Body of pancreas (tissue), 4 donors: ENCODE data around the gene C16orf74. TPM values are rescaled to one million over a fixed set of nuclear protein-coding genes. Genes with fewer than 3 reads are reported as not detected.
A peak's percentile ranks its signal among the peaks of the same experiment; 100 is the strongest.

Experiments
- ATAC-seq: fragments of 150-250 bp; one replicate; pipeline ENCODE4 v1.9.1; 2016
- DNase-seq, 4 donors: peaks; one replicate each; pipeline ENCODE4 v3.0.0-alpha.2; 2019
- H3K27ac ChIP-seq, 4 donors: fragments of 200-600 bp; sonication (generic); 1 replicate in 3 of 4; 2 replicates in 1 of 4; pipeline versions ENCODE4 v1.5.1 to v1.6.1; 2016 to 2019; ENCODE audit warnings: mild to moderate bottlenecking in 1 of 4, mixed read lengths in 1 of 4, moderate library complexity in 1 of 4
- H3K27me3 ChIP-seq, 2 donors: fragments of 200-600 bp; sonication (generic); one replicate each; pipeline ENCODE4 v1.6.0; 2016; ENCODE audit warnings: mild to moderate bottlenecking in 1 of 2
- H3K36me3 ChIP-seq, 2 donors: fragments of 200-600 bp; sonication (generic); replicated peaks in 1 of 2; 2 replicates each; pipeline ENCODE4 v1.5.1; 2016; ENCODE audit warnings: low read depth in 2 of 2; ENCODE audit not compliant: insufficient read depth in 1 of 2
- H3K4me1 ChIP-seq: fragments of 200-600 bp; sonication (generic); one replicate; pipeline ENCODE4 v1.6.0; 2016
- H3K4me3 ChIP-seq, 2 donors: fragments of 200-600 bp; sonication (generic); 1 replicate in 1 of 2; 2 replicates in 1 of 2; pipeline ENCODE4 v1.5.1; 2016 to 2019
- H3K9me3 ChIP-seq, 3 donors: fragments of 200-600 bp; sonication (generic); 1 replicate in 2 of 3; 2 replicates in 1 of 3; pipeline ENCODE4 v1.5.1; 2016
- CTCF ChIP-seq, 7 experiments: fragments of 450-650 bp in 4 of 7; fragments of 200-600 bp in 3 of 7; sonication (generic) in 3 of 7; IDR thresholded peaks; one replicate each; pipeline ENCODE4 v1.5.1; 2016 to 2019; ENCODE audit warnings: antibody characterized with exemption in 7 of 7
- POLR2A ChIP-seq, 3 donors: fragments of 450-650 bp; IDR thresholded peaks; one replicate each; pipeline ENCODE4 v1.6.1; 2016; ENCODE audit warnings: antibody characterized with exemption in 3 of 3, mild to moderate bottlenecking in 2 of 3
- WGBS, 2 donors: methylation state at CpG; one replicate each; pipeline ENCODE4 v1.1.5; 2017; 5-methylcytosine and 5-hydroxymethylcytosine counted together
- intact Hi-C: fragments of 100-400 bp; cut with DNase I; formaldehyde crosslinking; loops from one replicate; pipeline ENCODE4 v1.15.1; 2023
- total RNA-seq, 2 donors: library from RNA; depleted of rRNA; stranded (reverse); fragments of >200 nt; gene quantifications; one replicate each; pipeline ENCODE4 v1.1.0, GENCODE V29; 2016

The C16orf74 gene
- total RNA-seq, 2 donors from 2014 or later: 1.0 to 5.9 TPM

GRCh38 chr16:85724936-85725335 lies 26.0 kb downstream of the C16orf74 start:
- no peak for DNase-seq
- intact Hi-C loops: no loop called here
- H3K27ac ChIP-seq: no peak overlapping the region
- no peaks in the 10 kb centered on the region for H3K27me3 ChIP-seq
- no peak for ATAC-seq
- H3K9me3 ChIP-seq: no peaks in the 10 kb centered on the region
- no peaks in the 10 kb centered on the region for H3K4me1 ChIP-seq
- H3K36me3 ChIP-seq: no peaks in the 10 kb centered on the region
- no peak for TF ChIP-seq POLR2A (IDR thresholded peaks at IDR 0.05)
- TF ChIP-seq CTCF (IDR thresholded peaks at IDR 0.05): no peak
- H3K4me3 ChIP-seq: no peak overlapping the region
- 86 to 89% methylated on average over 5 to 12 of the region's 12 CpGs for WGBS, 2 donors

DNA sequence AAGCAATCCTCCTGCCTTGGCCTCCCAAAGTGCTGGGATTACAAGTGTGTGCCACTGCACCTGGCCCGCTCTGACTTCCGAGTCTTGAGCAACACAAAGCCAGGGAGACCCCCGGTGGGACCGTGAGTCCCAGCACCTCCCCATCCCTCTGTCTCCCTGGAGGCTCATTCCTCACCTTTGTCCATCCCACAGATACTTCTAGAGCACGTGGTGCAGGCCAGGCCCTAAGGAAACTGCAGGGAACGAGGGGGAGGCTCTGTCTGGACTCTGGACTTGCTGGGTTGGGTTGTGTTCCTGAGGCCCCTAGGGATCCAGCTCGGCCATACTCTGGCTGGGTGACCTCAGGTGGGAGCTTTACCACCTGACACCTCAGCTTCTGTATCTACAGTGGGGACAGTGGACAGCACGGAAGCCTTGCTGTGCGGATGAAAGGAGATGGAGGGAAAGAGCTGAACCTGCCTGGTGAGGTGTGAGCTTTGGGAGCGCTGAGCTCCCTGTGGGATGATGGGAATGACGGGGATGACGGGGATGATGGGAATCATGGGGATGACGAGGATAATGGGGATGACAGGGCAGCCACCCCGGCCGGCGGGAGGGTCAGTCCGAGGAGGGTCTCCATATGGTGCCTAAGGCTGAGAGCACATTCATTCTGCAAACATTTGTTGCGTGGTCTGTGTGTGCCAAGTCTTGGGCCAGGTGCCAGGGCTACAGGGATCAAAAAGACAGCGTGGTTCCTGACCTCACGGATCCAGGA lies 26.6 kb downstream of the C16orf74 start:
- Histone ChIP-seq H3K27ac (no peak overlapping the region), H3K4me1 (no peaks in the 10 kb centered on the region), H3K9me3 (no peaks in the 10 kb centered on the region), H3K27me3 (no peaks in the 10 kb centered on the region), H3K4me3 (no peak overlapping the region), H3K36me3 (no peaks in the 10 kb centered on the region)
- TF ChIP-seq CTCF (IDR thresholded peaks at IDR 0.05) (no peak), POLR2A (IDR thresholded peaks at IDR 0.05) (no peak)
- intact Hi-C loops: no loop called here
- DNase-seq (no peak), ATAC-seq (no peak)
- 78 to 83% methylated on average over 18 to 20 of the region's 20 CpGs for WGBS, 2 donors

- intact Hi-C loops: no loop called here
- 84 to 90% methylated on average over 12 to 20 of the region's 20 CpGs for WGBS, 2 donors
- Histone ChIP-seq H3K36me3 (no peaks in the 10 kb centered on the region), H3K27ac (no peak overlapping the region), H3K9me3 (no peaks in the 10 kb centered on the region), H3K4me1 (no peaks in the 10 kb centered on the region), H3K4me3 (no peak overlapping the region), H3K27me3 (no peaks in the 10 kb centered on the region)
- TF ChIP-seq CTCF (IDR thresholded peaks at IDR 0.05): no peak
- ATAC-seq (no peak), DNase-seq (no peak)
Measured at GRCh38 chr16:85722128-85722893, 28.6 kb downstream of the C16orf74 start.

- Histone ChIP-seq H3K4me3 (no peak overlapping the region), H3K36me3 (no peaks in the 10 kb centered on the region), H3K27me3 (no peaks in the 10 kb centered on the region), H3K4me1 (no peaks in the 10 kb centered on the region), H3K9me3 (no peaks in the 10 kb centered on the region), H3K27ac (no peak overlapping the region)
- intact Hi-C loops: no loop called here
- ATAC-seq: peak; percentile 18
- 51 to 66% methylated on average over 2 to 4 of the region's 4 CpGs for WGBS, 2 donors
- peak in 3 of 4 donors; percentile 21 to 42 (median 41) for DNase-seq
- TF ChIP-seq POLR2A (IDR thresholded peaks at IDR 0.05) (no peak), CTCF (IDR thresholded peaks at IDR 0.05) (no peak)
Measured at GRCh38 chr16:85720302-85720637, 30.6 kb downstream of the C16orf74 start.
